Thoracic aorta (tissue), 2 donors: ENCODE data around the gene CDS2. TPM values are rescaled to one million over a fixed set of nuclear protein-coding genes. Genes with fewer than 3 reads are reported as not detected.

Experiments
- ATAC-seq: fragments of 150-250 bp; one replicate; pipeline ENCODE4 v1.8.0; 2017; ENCODE audit warnings: low read depth; ENCODE audit not compliant: insufficient number of reproducible peaks, low FRiP score
- DNase-seq: peaks from one replicate; pipeline ENCODE4 v3.0.0-alpha.2; 2020; ENCODE audit warnings: low spot score
- H3K27ac ChIP-seq, 2 donors: fragments of 200-600 bp; sonication (generic); 1 replicate in 1 of 2; 2 replicates in 1 of 2; pipeline ENCODE4 v1.5.1; 2016; ENCODE audit warnings: mild to moderate bottlenecking in 2 of 2, moderate library complexity in 2 of 2
- H3K27me3 ChIP-seq: fragments of 200-600 bp; sonication (generic); replicated peaks from 2 replicates; pipeline ENCODE4 v1.6.0; 2016; ENCODE audit warnings: mild to moderate bottlenecking; ENCODE audit not compliant: insufficient read depth
- H3K36me3 ChIP-seq: fragments of 200-600 bp; sonication (generic); one replicate; pipeline ENCODE4 v1.5.1; 2016
- H3K4me1 ChIP-seq, 2 donors: fragments of 200-600 bp; sonication (generic); 1 replicate in 1 of 2; 2 replicates in 1 of 2; pipeline versions ENCODE4 v1.5.1 to v1.6.0; 2016; ENCODE audit warnings: low read depth in 2 of 2, mild to moderate bottlenecking in 1 of 2; ENCODE audit not compliant: control insufficient read depth in 1 of 2
- H3K4me3 ChIP-seq: fragments of 200-600 bp; sonication (generic); 2 replicates; pipeline ENCODE4 v1.5.1; 2016; ENCODE audit warnings: mild to moderate bottlenecking
- H3K9me3 ChIP-seq: fragments of 200-600 bp; sonication (generic); 2 replicates; pipeline ENCODE4 v1.5.1; 2016
- total RNA-seq, 2 donors: library from RNA; depleted of rRNA; stranded (reverse); fragments of >200 nt; gene quantifications; one replicate each; pipeline versions ENCODE4 v1.1.0 to v1.2.3, GENCODE V29; 2016
- TF ChIP-seq, protein P1 (sequence below): fragments of 200-600 bp; sonication (generic); IDR thresholded peaks from one replicate; pipeline ENCODE4 v1.5.1; 2019; ENCODE audit warnings: antibody characterized with exemption

The CDS2 gene
- 10 to 100 TPM; 63.6 to 85.6 TPM for total RNA-seq

- Histone ChIP-seq H3K4me1 (peaks cover 26 to 40% of the 10 kb centered on the region in 2 donors), H3K27ac (peak within 1 kb of the TSS; percentile 95 to 96), H3K36me3 (no peaks in the 10 kb centered on the region), H3K4me3 (peak within 1 kb of the TSS; percentile 80), H3K9me3 (no peaks in the 10 kb centered on the region), H3K27me3 (no peaks in the 10 kb centered on the region)
- ATAC-seq = peak; percentile 89
- DNase-seq = peak; percentile 99
- TF ChIP-seq, protein P1, sequence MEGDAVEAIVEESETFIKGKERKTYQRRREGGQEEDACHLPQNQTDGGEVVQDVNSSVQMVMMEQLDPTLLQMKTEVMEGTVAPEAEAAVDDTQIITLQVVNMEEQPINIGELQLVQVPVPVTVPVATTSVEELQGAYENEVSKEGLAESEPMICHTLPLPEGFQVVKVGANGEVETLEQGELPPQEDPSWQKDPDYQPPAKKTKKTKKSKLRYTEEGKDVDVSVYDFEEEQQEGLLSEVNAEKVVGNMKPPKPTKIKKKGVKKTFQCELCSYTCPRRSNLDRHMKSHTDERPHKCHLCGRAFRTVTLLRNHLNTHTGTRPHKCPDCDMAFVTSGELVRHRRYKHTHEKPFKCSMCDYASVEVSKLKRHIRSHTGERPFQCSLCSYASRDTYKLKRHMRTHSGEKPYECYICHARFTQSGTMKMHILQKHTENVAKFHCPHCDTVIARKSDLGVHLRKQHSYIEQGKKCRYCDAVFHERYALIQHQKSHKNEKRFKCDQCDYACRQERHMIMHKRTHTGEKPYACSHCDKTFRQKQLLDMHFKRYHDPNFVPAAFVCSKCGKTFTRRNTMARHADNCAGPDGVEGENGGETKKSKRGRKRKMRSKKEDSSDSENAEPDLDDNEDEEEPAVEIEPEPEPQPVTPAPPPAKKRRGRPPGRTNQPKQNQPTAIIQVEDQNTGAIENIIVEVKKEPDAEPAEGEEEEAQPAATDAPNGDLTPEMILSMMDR = peak; percentile 52
Measured at GRCh38 chr20:5126512-5127203, at the start of gene CDS2. TSS of gene CDS2 (plus strand) at chr20:5127008. CDS start at chr20:5127093, 85 bp downstream.

- TF ChIP-seq, protein P1 = no peak
- ATAC-seq (no peak), DNase-seq (no peak)
- no peaks in the 10 kb centered on the region for H3K9me3 ChIP-seq
- H3K27me3 ChIP-seq = no peaks in the 10 kb centered on the region
- H3K27ac ChIP-seq = peak overlapping the region in 1 of 2 donors; percentile 42
- H3K36me3 ChIP-seq = no peaks in the 10 kb centered on the region
- H3K4me3 ChIP-seq = peak overlapping the region; percentile 53
- H3K4me1 ChIP-seq = peaks cover 15 to 17% of the 10 kb centered on the region in 2 donors
Measured at GRCh38 chr20:5077761-5078387, 48.9 kb upstream of the CDS2 start.

DNA sequence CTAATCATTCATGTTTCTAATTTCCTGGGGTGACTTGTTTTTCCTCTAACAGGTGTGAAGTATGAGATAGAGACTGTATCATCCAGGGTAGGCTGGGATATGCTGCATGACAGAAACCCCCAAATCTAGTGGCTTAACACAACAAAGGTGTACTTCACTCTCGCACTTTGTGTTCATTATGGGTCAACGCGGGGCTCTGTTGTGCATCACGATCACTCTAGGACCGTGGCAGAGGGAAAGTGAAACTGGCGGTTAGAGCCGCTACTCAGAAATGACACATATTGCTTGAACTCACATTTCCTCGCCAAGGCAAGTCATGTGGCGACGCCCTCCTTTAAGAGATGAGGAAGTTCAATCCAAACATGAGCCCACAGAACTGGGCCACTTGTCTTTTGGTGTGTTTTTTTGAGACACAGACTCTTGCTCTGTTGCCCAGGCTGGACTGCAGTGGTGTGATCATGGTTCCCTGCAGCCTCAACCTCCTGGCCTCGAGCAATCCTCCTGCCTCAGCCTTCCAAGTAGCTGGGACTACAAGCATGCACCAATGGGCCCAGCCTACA is 48.3 kb upstream of the CDS2 start:
- H3K27ac ChIP-seq = peak overlapping the region in 1 of 2 donors; percentile 58
- H3K36me3 ChIP-seq = no peaks in the 10 kb centered on the region
- peak; percentile 43 for DNase-seq
- ATAC-seq = no peak
- no peaks in the 10 kb centered on the region for H3K9me3 ChIP-seq
- TF ChIP-seq, protein P1 = no peak
- peaks cover 9 to 11% of the 10 kb centered on the region in 2 donors for H3K4me1 ChIP-seq
- H3K4me3 ChIP-seq = peak overlapping the region; percentile 53
- no peaks in the 10 kb centered on the region for H3K27me3 ChIP-seq

- peak; percentile 75 for ATAC-seq
- peak overlapping the region; percentile 42 to 58 for H3K27ac ChIP-seq
- H3K4me1 ChIP-seq = peaks cover 5 to 6% of the 10 kb centered on the region in 2 donors
- no peaks in the 10 kb centered on the region for H3K36me3 ChIP-seq
- no peaks in the 10 kb centered on the region for H3K27me3 ChIP-seq
- H3K4me3 ChIP-seq = no peak overlapping the region
- TF ChIP-seq, protein P1 = no peak
- H3K9me3 ChIP-seq = no peaks in the 10 kb centered on the region
- DNase-seq = no peak
Measured at GRCh38 chr20:5080384-5080877, 46.4 kb upstream of the CDS2 start.

- ATAC-seq (no peak), DNase-seq (no peak)
- Histone ChIP-seq H3K4me1 (no peaks in the 10 kb centered on the region), H3K9me3 (no peaks in the 10 kb centered on the region), H3K27me3 (no peaks in the 10 kb centered on the region), H3K36me3 (no peaks in the 10 kb centered on the region), H3K27ac (no peak overlapping the region), H3K4me3 (no peak overlapping the region)
- TF ChIP-seq, protein P1 = no peak
Measured at GRCh38 chr20:5085380-5085779, 41.4 kb upstream of the CDS2 start.
